WTC11 (cell line): ENCODE results near the gene EPGN. TPM values are rescaled to one million over a fixed set of nuclear protein-coding genes. Genes with fewer than 3 reads are reported as not detected.

ENCODE experiments used
- ATAC-seq: fragments of 200-7000 bp; cut with Tn5 transposase; 2 replicates; pipeline ENCODE4 v1.10.0; 2021; ENCODE audit warnings: mild to moderate bottlenecking, moderate library complexity
- CTCF ChIA-PET: fragments of 300-600 bp; sonication (Branson Sonifier 250); formaldehyde crosslinking; loops from one replicate; lab custom pipeline; 2021; ENCODE audit warnings: antibody characterized with exemption; lab: Charles Lee
- POLR2A ChIA-PET: fragments of 350-600 bp; sonication (Branson Sonifier 250); formaldehyde crosslinking; loops from one replicate; lab custom pipeline; 2021; ENCODE audit warnings: antibody characterized with exemption; lab: Charles Lee
- DNase-seq: peaks from one replicate; pipeline ENCODE4 v3.0.0; 2021; ENCODE audit warnings: low spot score
- H3K27ac Mint-ChIP-seq: 2 replicates; pipeline ENCODE4 v1.8.0; 2021; ENCODE audit warnings: mixed read lengths
- H3K27me3 Mint-ChIP-seq: 2 replicates; pipeline ENCODE4 v1.8.0; 2021; ENCODE audit warnings: low read depth, mild to moderate bottlenecking, moderate library complexity, mixed read lengths
- H3K36me3 Mint-ChIP-seq: 2 replicates; pipeline ENCODE4 v1.8.0; 2021; ENCODE audit warnings: mixed read lengths
- H3K4me1 Mint-ChIP-seq: 2 replicates; pipeline ENCODE4 v1.8.0; 2022; ENCODE audit warnings: mixed read lengths
- H3K4me3 Mint-ChIP-seq: 2 replicates; pipeline ENCODE4 v1.8.0; 2021; ENCODE audit warnings: mild to moderate bottlenecking, moderate library complexity, mixed read lengths
- H3K9me3 Mint-ChIP-seq: 2 replicates; pipeline ENCODE4 v1.8.0; 2021; ENCODE audit warnings: mixed read lengths
- CTCF ChIP-seq: fragments of 200-600 bp; IDR thresholded peaks from 2 replicates; pipeline ENCODE4 v1.8.0; 2022; ENCODE audit warnings: antibody characterized with exemption
- E2F1 ChIP-seq: sonication (generic); formaldehyde crosslinking; IDR thresholded peaks from 2 replicates; pipeline ENCODE4 v1.8.0; 2022; ENCODE audit warnings: mild to moderate bottlenecking, missing genetic modification reagents
- GABPB1 ChIP-seq: sonication (generic); formaldehyde crosslinking; IDR thresholded peaks from 2 replicates; pipeline ENCODE4 v1.8.1; 2023; ENCODE audit warnings: mild to moderate bottlenecking, missing genetic modification reagents
- HMGXB4 ChIP-seq: sonication (generic); formaldehyde crosslinking; IDR thresholded peaks from 2 replicates; pipeline ENCODE4 v1.8.1; 2023; ENCODE audit warnings: mild to moderate bottlenecking, moderate library complexity, missing genetic modification reagents
- JAZF1 ChIP-seq: fragments of 250-450 bp; sonication (Bioruptor Pico); IDR thresholded peaks from 2 replicates; pipeline ENCODE4 v1.9.0; 2021; ENCODE audit warnings: moderate library complexity, mild to moderate bottlenecking, inconsistent platforms
- JUN ChIP-seq: sonication (generic); formaldehyde crosslinking; IDR thresholded peaks from 2 replicates; pipeline ENCODE4 v1.8.0; 2023; ENCODE audit warnings: mild to moderate bottlenecking, missing genetic modification reagents
- KAT7 ChIP-seq: sonication (generic); formaldehyde crosslinking; IDR thresholded peaks from 2 replicates; pipeline ENCODE4 v1.8.1; 2023; ENCODE audit warnings: missing genetic modification reagents, mild to moderate bottlenecking, borderline replicate concordance
- PRDM15 ChIP-seq: sonication (generic); formaldehyde crosslinking; IDR thresholded peaks from 2 replicates; pipeline ENCODE4 v1.8.0; 2022; ENCODE audit warnings: missing genetic modification reagents
- TEAD1 ChIP-seq: sonication (generic); formaldehyde crosslinking; IDR thresholded peaks from 2 replicates; pipeline ENCODE4 v1.8.0; 2022; ENCODE audit warnings: mild to moderate bottlenecking, missing genetic modification reagents
- TEAD4 ChIP-seq: sonication (generic); formaldehyde crosslinking; IDR thresholded peaks from 2 replicates; pipeline ENCODE4 v1.8.0; 2022; ENCODE audit warnings: mild to moderate bottlenecking, missing genetic modification reagents
- ZBTB43 ChIP-seq: sonication (generic); formaldehyde crosslinking; IDR thresholded peaks from 2 replicates; pipeline ENCODE4 v1.8.1; 2023; ENCODE audit warnings: mild to moderate bottlenecking, missing genetic modification reagents
- ZNF232 ChIP-seq: sonication (generic); formaldehyde crosslinking; IDR thresholded peaks from 2 replicates; pipeline ENCODE4 v1.8.0; 2022; ENCODE audit warnings: mild to moderate bottlenecking, missing genetic modification reagents
- ZNF263 ChIP-seq: sonication (generic); formaldehyde crosslinking; IDR thresholded peaks from 2 replicates; pipeline ENCODE4 v1.8.1; 2022; ENCODE audit warnings: low read depth, mild to moderate bottlenecking, moderate library complexity, missing genetic modification reagents
- ZNF416 ChIP-seq: fragments of 250-450 bp; sonication (Bioruptor Pico); IDR thresholded peaks from 2 replicates; pipeline ENCODE4 v1.9.0; 2021; ENCODE audit warnings: mild to moderate bottlenecking, inconsistent platforms
- total RNA-seq: library from RNA; stranded (reverse); gene quantifications from 3 replicates; pipeline ENCODE4 v1.2.3, GENCODE V29; 2021

EPGN gene
- total RNA-seq, 1 experiment from 2014 or later = not detected

- TF ChIP-seq ZBTB43 (CRISPR knock-in tag) (no peak), TEAD4 (CRISPR knock-in tag) (no peak)
Observed at GRCh38 chr4:74362347-74362746, 54.1 kb downstream of the EPGN start (continued).

GRCh38 chr4:74364256-74364651, 56.0 kb downstream of the EPGN start:
- ATAC-seq = no peak
- CTCF ChIA-PET = interaction anchor here (1.4 kb wide), 1 partner anchor 307 kb away, joined by 4 read pairs; no protein-coding TSS in a partner anchor
- Mint-ChIP-seq H3K9me3 (no peaks in the 10 kb centered on the region), H3K36me3 (no peaks in the 10 kb centered on the region), H3K27ac (no peak overlapping the region), H3K4me3 (peak overlapping the region; percentile 87), H3K27me3 (peaks cover 31% of the 10 kb centered on the region), H3K4me1 (peaks cover 13% of the 10 kb centered on the region)
- POLR2A ChIA-PET = interaction anchor here (0.6 kb wide), 1 partner anchor 1187 kb away, joined by 6 read pairs; no protein-coding TSS in a partner anchor
- TF ChIP-seq E2F1 (no peak), ZNF416 (CRISPR knock-in tag) (no peak), GABPB1 (CRISPR knock-in tag) (no peak), PRDM15 (no peak), JUN (no peak), CTCF (no peak)
- DNase-seq = no peak

- no peaks in the 10 kb centered on the region for H3K36me3 Mint-ChIP-seq
- no peak within 1 kb of the TSS for H3K27ac Mint-ChIP-seq
- peaks cover 13% of the 10 kb centered on the region for H3K4me1 Mint-ChIP-seq
- CTCF ChIA-PET = interaction anchor here (1.3 to 1.4 kb wide), 2 partner anchors 306 kb away, joined by 4 to 6 read pairs; no protein-coding TSS in a partner anchor
- POLR2A ChIA-PET = no interaction called here
- H3K4me3 Mint-ChIP-seq = peak within 1 kb of the TSS; percentile 87
- peaks cover 31% of the 10 kb centered on the region for H3K27me3 Mint-ChIP-seq
- TF ChIP-seq ZNF263 (peak; percentile 98), KAT7 (0 out of 2 replicates have a peak, but pooled peaks have one; percentile 83), TEAD1 (peak; percentile 22; the same call in 1 of the 2 replicates), HMGXB4 (CRISPR knock-in tag) (0 out of 2 replicates have a peak, but pooled peaks have one; percentile 24), ZNF232 (CRISPR knock-in tag) (0 out of 2 replicates have a peak, but pooled peaks have one; percentile 28), JAZF1 (CRISPR knock-in tag) (no peak)
- TF ChIP-seq, all 79 proteins: peak for 5
- DNase-seq (peak; percentile 84), ATAC-seq (peak; percentile 96)
- H3K9me3 Mint-ChIP-seq = no peaks in the 10 kb centered on the region
Observed at GRCh38 chr4:74364652-74365491, 56.6 kb downstream of the EPGN start, which contains the start of gene EREG. Gene EREG (plus strand): TSS chr4:74365145. CDS start chr4:74365309, 164 bp downstream.
